Astrocyte of the cerebellum (primary cell): Measurements from ENCODE around the gene ANKIB1.

ENCODE experiments used
- DNase-seq: peaks from one replicate; pipeline ENCODE4 v3.0.0-alpha.2; 2011; ENCODE audit warnings: low read depth
- H3K4me3 ChIP-seq: 2 replicates; pipeline ENCODE4 v1.5.1; 2011; ENCODE audit warnings: mild to moderate bottlenecking, low read depth, low read length, moderate library complexity
- CTCF ChIP-seq: IDR thresholded peaks from 2 replicates; pipeline ENCODE4 v1.5.1; 2012; ENCODE audit warnings: low read length, low read depth, moderate library complexity, mild to moderate bottlenecking; ENCODE audit errors: missing control alignments
- in situ Hi-C: cut with HindIII; loops from 2 replicates; pipeline ENCODE4 v1.10.0; 2017; ENCODE audit warnings: low sequenced_read_pairs

The ANKIB1 gene

GRCh38 chr7:92281031-92281430, 35.3 kb downstream of the ANKIB1 start:
- H3K4me3 ChIP-seq: no peak overlapping the region
- DNase-seq: no peak
- in situ Hi-C loops: no loop called here
- TF ChIP-seq CTCF: no peak

GRCh38 chr7:92282221-92282814, 36.5 kb downstream of the ANKIB1 start:
- in situ Hi-C loops: no loop called here
- TF ChIP-seq CTCF: no peak
- H3K4me3 ChIP-seq: no peak overlapping the region
- no peak for DNase-seq

- in situ Hi-C loops: no loop called here
- DNase-seq: no peak
- no peak overlapping the region for H3K4me3 ChIP-seq
- TF ChIP-seq CTCF: no peak
Measured at GRCh38 chr7:92282930-92283329, 37.2 kb downstream of the ANKIB1 start.

GRCh38 chr7:92289321-92289720, 43.5 kb downstream of the ANKIB1 start:
- no peak for TF ChIP-seq CTCF
- DNase-seq: no peak
- no peak overlapping the region for H3K4me3 ChIP-seq
- in situ Hi-C loops: no loop called here

DNA sequence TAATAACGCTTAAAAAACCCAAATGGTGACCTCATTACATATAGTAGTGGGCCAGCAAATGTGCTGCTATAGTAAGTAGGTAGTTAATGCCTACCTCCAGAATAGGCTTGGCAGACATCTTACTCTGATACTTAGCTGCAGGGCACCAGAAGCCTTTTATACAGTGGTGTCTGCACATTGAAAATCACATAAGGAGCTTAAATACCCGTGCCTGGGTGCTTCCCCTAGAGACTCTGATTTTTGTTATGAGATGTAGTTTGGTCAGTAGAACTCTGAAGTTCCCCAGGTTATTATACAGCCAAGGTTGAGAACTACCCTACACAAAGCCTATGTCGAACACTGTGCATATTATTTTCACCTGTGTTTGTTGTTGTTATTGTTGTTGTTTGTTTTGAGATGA, 47.2 kb downstream of the ANKIB1 start:
- H3K4me3 ChIP-seq: no peak overlapping the region
- no peak for TF ChIP-seq CTCF
- in situ Hi-C loops: no loop called here
- no peak for DNase-seq

DNA sequence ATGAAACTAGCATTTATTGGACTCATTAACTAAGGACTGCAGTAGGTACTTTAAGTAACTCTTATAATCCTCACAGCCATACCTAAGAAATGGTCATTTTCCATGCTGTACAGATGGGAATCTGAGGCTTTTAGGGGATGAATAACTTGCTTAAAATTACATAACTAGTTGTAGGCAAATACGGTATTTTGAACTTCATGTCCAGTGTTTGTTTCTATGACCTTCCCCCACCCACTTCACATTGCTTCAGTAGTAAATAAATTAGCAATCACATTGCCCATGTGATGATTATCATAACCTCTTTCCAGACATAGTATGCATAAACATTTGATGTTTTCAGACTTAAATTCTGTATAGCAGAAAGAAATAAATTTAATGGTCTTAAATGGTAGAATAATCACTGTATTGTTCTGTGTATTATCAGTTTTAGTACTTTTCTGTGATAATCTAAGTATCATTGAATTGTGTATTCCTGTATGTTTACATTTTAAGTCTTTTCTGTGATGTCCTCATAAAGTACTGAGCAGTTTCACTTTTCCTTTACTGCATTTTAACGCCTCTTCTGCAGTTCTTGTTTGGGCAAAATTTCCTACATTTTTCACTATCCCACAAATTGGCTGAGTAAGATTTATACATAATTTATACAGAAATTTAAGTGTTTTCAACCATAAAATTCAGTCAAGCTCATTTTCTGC, 48.3 kb downstream of the ANKIB1 start:
- in situ Hi-C loops: no loop called here
- no peak for TF ChIP-seq CTCF
- no peak for DNase-seq
- H3K4me3 ChIP-seq: no peak overlapping the region
